Measurements from ENCODE around the gene CTSF. TPM values are rescaled to one million over a fixed set of nuclear protein-coding genes. Genes with fewer than 3 reads are reported as not detected.
"Not testable (repeated sequence)": the region's sequence is repeated elsewhere in the genome, so short reads cannot be mapped to it uniquely, and the experiment has no call there.

CTSF gene
- total RNA-seq, 1 donor from 2014 or later: 85.7 TPM

- no peaks in the 10 kb centered on the region for H3K27me3 ChIP-seq
- DNase-seq (ENCODE audit: extremely low spot score in 2 of 2): no peak
- no peaks in the 10 kb centered on the region for H3K36me3 ChIP-seq
- H3K4me3 ChIP-seq: peak overlapping the region; percentile 52 to 86
- TF ChIP-seq POLR2AphosphoS5 (IDR thresholded peaks at IDR 0.05; ENCODE audit: insufficient read depth in 1 of 2, low read depth in 1 of 2): no peak
- H3K27ac ChIP-seq: peak overlapping the region; percentile 68
- intact Hi-C loops (cut with DNase I): no loop called here
- no peaks in the 10 kb centered on the region for H3K9me3 ChIP-seq
- peaks cover 32% of the 10 kb centered on the region for H3K4me1 ChIP-seq
These were observed 25.2 kb upstream of the CTSF start for GRCh38 chr11:66593650-66594049.

- intact Hi-C loops (cut with DNase I): no loop called here
- Histone ChIP-seq H3K9me3 (no peaks in the 10 kb centered on the region), H3K27me3 (no peaks in the 10 kb centered on the region), H3K4me1 (peaks cover 32% of the 10 kb centered on the region), H3K36me3 (no peaks in the 10 kb centered on the region), H3K27ac (peak overlapping the region; percentile 68), H3K4me3 (peak overlapping the region; percentile 52 to 86)
- DNase-seq (ENCODE audit: extremely low spot score in 2 of 2): no peak
- TF ChIP-seq POLR2AphosphoS5 (IDR thresholded peaks at IDR 0.05; ENCODE audit: insufficient read depth in 1 of 2, low read depth in 1 of 2) (peak in 1 of 2 donors; percentile 58), CTCF (IDR thresholded peaks at IDR 0.05) (no peak), POLR2A (IDR thresholded peaks at IDR 0.05) (no peak)
These were observed 24.9 kb upstream of the CTSF start for GRCh38 chr11:66593303-66593635.

GRCh38 chr11:66592457-66593302, 24.3 kb upstream of the CTSF start, which contains the start of the genes CCDC87 and CCS:
Gene CCDC87, minus strand, starts transcription at chr11:66593063. Its CDS starts 48 bp downstream, at chr11:66593015.
Gene CCS, plus strand, starts transcription at chr11:66593185. Its CDS starts 77 bp downstream, at chr11:66593262.
- H3K27ac ChIP-seq: peak within 1 kb of the TSS; percentile 68
- H3K36me3 ChIP-seq: no peaks in the 10 kb centered on the region
- peak in 1 of 2 donors; percentile 92 for DNase-seq (ENCODE audit: extremely low spot score in 2 of 2)
- peak within 1 kb of the TSS; percentile 52 to 86 for H3K4me3 ChIP-seq
- intact Hi-C loops (cut with DNase I): no loop called here
- H3K4me1 ChIP-seq: peaks cover 32% of the 10 kb centered on the region
- TF ChIP-seq CTCF (IDR thresholded peaks at IDR 0.05) (peak; percentile 30 to 62 (median 58)), POLR2A (IDR thresholded peaks at IDR 0.05) (peak in 1 of 2 donors; percentile 93), POLR2AphosphoS5 (IDR thresholded peaks at IDR 0.05; ENCODE audit: insufficient read depth in 1 of 2, low read depth in 1 of 2) (peak; percentile 98 to 99)
- H3K27me3 ChIP-seq: no peaks in the 10 kb centered on the region
- no peaks in the 10 kb centered on the region for H3K9me3 ChIP-seq

- intact Hi-C loops (cut with DNase I): no loop called here
- DNase-seq (ENCODE audit: extremely low spot score in 2 of 2): no peak
- TF ChIP-seq CTCF (IDR thresholded peaks at IDR 0.05) (no peak), POLR2A (IDR thresholded peaks at IDR 0.05) (no peak), POLR2AphosphoS5 (IDR thresholded peaks at IDR 0.05; ENCODE audit: insufficient read depth in 1 of 2, low read depth in 1 of 2) (no peak)
- H3K36me3 ChIP-seq: no peaks in the 10 kb centered on the region
- no peaks in the 10 kb centered on the region for H3K27me3 ChIP-seq
- no peak overlapping the region for H3K27ac ChIP-seq
- H3K4me3 ChIP-seq: no peak overlapping the region
- peaks cover 32% of the 10 kb centered on the region for H3K4me1 ChIP-seq
- no peaks in the 10 kb centered on the region for H3K9me3 ChIP-seq
These were observed 22.8 kb upstream of the CTSF start for GRCh38 chr11:66591175-66591574.

- intact Hi-C loops (cut with DNase I): no loop called here
- DNase-seq (ENCODE audit: extremely low spot score in 2 of 2): no peak
- no peak overlapping the region for H3K4me3 ChIP-seq
- H3K4me1 ChIP-seq: peaks cover 26% of the 10 kb centered on the region
- no peak overlapping the region for H3K27ac ChIP-seq
- no peaks in the 10 kb centered on the region for H3K36me3 ChIP-seq
- TF ChIP-seq POLR2AphosphoS5 (IDR thresholded peaks at IDR 0.05; ENCODE audit: insufficient read depth in 1 of 2, low read depth in 1 of 2) (no peak), POLR2A (IDR thresholded peaks at IDR 0.05) (no peak), CTCF (IDR thresholded peaks at IDR 0.05) (no peak)
- no peaks in the 10 kb centered on the region for H3K9me3 ChIP-seq
- no peaks in the 10 kb centered on the region for H3K27me3 ChIP-seq
These were observed 21.7 kb upstream of the CTSF start for GRCh38 chr11:66589996-66590675.

GRCh38 chr11:66589315-66589714, 20.9 kb upstream of the CTSF start:
- H3K4me1 ChIP-seq: peaks cover 19% of the 10 kb centered on the region
- H3K36me3 ChIP-seq; H3K27ac ChIP-seq; H3K9me3 ChIP-seq; intact Hi-C loops (cut with DNase I); H3K27me3 ChIP-seq; DNase-seq (ENCODE audit: extremely low spot score in 2 of 2); H3K4me3 ChIP-seq: not testable (repeated sequence)
